Esophagus muscularis mucosa (tissue), 3 donors: Measurements from ENCODE around the gene GPR84.

ENCODE experiments used
- POLR2AphosphoS5 ChIP-seq, 2 donors: sonication (generic); formaldehyde crosslinking; IDR thresholded peaks; one replicate each; pipeline ENCODE4 v1.6.1; 2017; ENCODE audit warnings: antibody characterized with exemption in 2 of 2
- TF ChIP-seq, protein P1 (sequence below), 3 experiments: fragments of 200-600 bp in 2 of 3; fragments of 450-650 bp in 1 of 3; sonication (generic) in 2 of 3; IDR thresholded peaks; one replicate each; pipeline ENCODE4 v1.5.1; 2017 to 2019; ENCODE audit warnings: antibody characterized with exemption in 3 of 3, mild to moderate bottlenecking in 2 of 3, moderate library complexity in 1 of 3

DNA sequence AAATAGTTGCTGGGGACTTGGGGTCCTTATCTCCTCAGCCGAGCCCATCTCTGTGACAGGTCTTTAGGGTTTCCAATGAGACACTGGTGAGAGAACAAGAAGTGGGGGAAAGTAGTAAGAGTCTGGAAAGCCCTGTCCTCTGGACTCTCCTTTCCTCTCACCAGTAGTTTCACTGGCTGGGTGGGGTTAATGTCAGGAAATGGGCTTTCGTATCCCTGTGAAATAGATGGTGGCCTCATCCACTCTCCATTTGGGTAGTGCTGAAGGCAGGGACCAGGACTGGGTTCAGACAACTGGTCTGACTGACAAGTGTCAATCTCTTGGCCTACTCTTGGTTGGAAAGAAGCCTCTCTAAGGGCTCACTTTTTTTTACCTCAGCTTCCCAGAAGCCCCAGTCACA is 12.7 kb upstream of the GPR84 start:
- TF ChIP-seq, protein P1, sequence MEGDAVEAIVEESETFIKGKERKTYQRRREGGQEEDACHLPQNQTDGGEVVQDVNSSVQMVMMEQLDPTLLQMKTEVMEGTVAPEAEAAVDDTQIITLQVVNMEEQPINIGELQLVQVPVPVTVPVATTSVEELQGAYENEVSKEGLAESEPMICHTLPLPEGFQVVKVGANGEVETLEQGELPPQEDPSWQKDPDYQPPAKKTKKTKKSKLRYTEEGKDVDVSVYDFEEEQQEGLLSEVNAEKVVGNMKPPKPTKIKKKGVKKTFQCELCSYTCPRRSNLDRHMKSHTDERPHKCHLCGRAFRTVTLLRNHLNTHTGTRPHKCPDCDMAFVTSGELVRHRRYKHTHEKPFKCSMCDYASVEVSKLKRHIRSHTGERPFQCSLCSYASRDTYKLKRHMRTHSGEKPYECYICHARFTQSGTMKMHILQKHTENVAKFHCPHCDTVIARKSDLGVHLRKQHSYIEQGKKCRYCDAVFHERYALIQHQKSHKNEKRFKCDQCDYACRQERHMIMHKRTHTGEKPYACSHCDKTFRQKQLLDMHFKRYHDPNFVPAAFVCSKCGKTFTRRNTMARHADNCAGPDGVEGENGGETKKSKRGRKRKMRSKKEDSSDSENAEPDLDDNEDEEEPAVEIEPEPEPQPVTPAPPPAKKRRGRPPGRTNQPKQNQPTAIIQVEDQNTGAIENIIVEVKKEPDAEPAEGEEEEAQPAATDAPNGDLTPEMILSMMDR (IDR thresholded peaks at IDR 0.05) = no peak
- no peak for TF ChIP-seq POLR2AphosphoS5 (IDR thresholded peaks at IDR 0.05)
